Bronchial epithelial cell (primary cell): ENCODE measurements around the gene LILRB1. TPM values are rescaled to one million over a fixed set of nuclear protein-coding genes. Genes with fewer than 3 reads are reported as not detected.

Source experiments
- DNase-seq: peaks from one replicate; pipeline ENCODE4 v3.0.0-alpha.2; 2010; ENCODE audit warnings: low read depth
- FAIRE-seq: peaks from 2 replicates; lab custom pipeline; 2011; peaks lifted over from hg19 to GRCh38; lab: Jason Lieb, UNC
- H3K27me3 ChIP-seq: 2 replicates; pipeline ENCODE4 v1.5.1; 2011; ENCODE audit warnings: low read length; ENCODE audit not compliant: control insufficient read depth, insufficient read depth
- H3K36me3 ChIP-seq: 2 replicates; pipeline ENCODE4 v1.5.1; 2011; ENCODE audit warnings: low read length; ENCODE audit not compliant: control insufficient read depth, insufficient read depth
- H3K4me3 ChIP-seq: 2 replicates; pipeline ENCODE4 v1.5.1; 2011; ENCODE audit warnings: mild to moderate bottlenecking, low read depth, low read length, control low read depth
- CTCF ChIP-seq: IDR thresholded peaks from 2 replicates; pipeline ENCODE4 v1.5.1; 2011; ENCODE audit warnings: mild to moderate bottlenecking, moderate library complexity, low read length, control low read depth, inconsistent platforms; ENCODE audit not compliant: insufficient read depth, severe bottlenecking
- total RNA-seq: library from RNA; depleted of rRNA; stranded (reverse); fragments of >200 nt; gene quantifications from 2 replicates; pipeline ENCODE4 v1.2.1, GENCODE V29; 2014

Gene LILRB1
- total RNA-seq, 1 donor from 2014 or later: not detected

DNA sequence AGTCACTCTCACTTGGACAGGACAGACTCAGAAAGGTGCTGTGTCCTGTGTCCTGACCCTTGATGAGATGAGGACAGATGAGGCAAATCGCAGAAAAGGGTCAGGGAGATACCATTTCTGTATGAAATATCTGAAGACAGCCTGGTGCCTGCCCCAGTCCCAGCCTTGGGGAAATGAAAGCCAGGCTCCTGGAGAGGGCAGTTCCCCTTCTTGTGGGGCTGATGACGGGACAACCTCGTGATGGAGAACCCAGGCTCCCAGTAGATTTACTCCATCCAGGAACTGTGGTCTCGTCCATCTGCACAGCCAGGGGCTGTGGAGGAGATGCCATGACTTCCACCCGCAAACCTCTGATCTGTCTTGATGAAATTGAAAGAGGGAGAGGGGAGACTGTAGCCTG, 13.8 kb downstream of the LILRB1 start:
- peak; percentile 47 for FAIRE-seq
- H3K4me3 ChIP-seq: no peak overlapping the region
- H3K27me3 ChIP-seq: no peaks in the 10 kb centered on the region
- H3K36me3 ChIP-seq: no peaks in the 10 kb centered on the region
- TF ChIP-seq CTCF: no peak
- no peak for DNase-seq

- DNase-seq (no peak), FAIRE-seq (no peak)
- H3K4me3 ChIP-seq: no peak overlapping the region
- no peaks in the 10 kb centered on the region for H3K27me3 ChIP-seq
- TF ChIP-seq CTCF: no peak
- H3K36me3 ChIP-seq: no peaks in the 10 kb centered on the region
Observed at GRCh38 chr19:54646331-54646841, 16.1 kb downstream of the LILRB1 start.

DNA sequence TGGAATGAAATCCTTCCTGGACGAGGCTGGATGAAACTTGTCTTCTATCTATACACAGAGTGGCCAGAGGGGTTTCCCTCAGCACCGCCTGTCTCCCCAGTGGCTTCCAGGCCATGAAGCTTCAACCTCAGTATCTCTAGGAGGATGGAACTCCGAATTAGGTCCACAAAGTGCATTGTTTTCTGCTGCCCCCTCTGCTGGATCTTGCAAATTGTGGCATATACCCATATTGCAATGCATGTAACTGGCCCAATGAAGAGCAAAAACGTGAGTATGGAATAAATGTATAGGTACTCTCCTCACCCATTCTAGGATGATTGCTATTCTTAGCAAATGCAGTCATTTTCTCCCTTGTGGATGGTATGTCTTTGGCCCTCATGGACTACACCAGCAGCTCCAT, 17.8 kb downstream of the LILRB1 start:
- Histone ChIP-seq H3K36me3 (no peaks in the 10 kb centered on the region), H3K4me3 (no peak overlapping the region), H3K27me3 (no peaks in the 10 kb centered on the region)
- no peak for TF ChIP-seq CTCF
- FAIRE-seq: no peak
- no peak for DNase-seq

DNA sequence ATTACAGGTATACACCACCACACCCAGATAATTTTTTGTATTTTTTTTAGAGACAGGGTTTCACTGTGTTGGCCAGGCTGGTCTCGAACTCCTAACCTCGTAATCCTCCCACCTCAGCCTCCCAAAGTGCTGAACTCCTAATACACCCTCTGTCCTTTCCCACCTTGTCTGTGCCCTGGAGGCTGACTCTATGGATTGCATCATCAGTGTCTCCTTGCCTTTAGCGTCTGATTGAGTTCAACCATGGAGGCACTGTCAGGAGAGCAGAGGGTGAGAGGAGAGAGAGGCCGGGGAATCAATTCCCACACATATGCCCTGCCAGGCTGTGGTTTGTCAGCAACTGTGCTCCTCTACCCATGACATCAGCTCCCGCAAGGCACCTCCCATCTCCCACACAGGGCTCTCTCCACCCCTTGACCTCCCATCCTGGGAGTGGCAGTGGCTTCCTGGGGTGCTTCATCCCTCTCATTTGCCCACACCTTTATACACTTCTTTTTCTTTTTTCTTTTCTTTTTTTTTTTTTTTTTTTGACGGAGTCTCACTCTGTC, 19.9 kb downstream of the LILRB1 start:
- no peak for DNase-seq
- no peaks in the 10 kb centered on the region for H3K36me3 ChIP-seq
- no peak for FAIRE-seq
- no peak for TF ChIP-seq CTCF
- H3K4me3 ChIP-seq: no peak overlapping the region
- no peaks in the 10 kb centered on the region for H3K27me3 ChIP-seq

GRCh38 chr19:54653181-54653809, 23.0 kb downstream of the LILRB1 start:
- peak; percentile 29 for TF ChIP-seq CTCF
- Histone ChIP-seq H3K4me3 (no peak overlapping the region), H3K27me3 (no peaks in the 10 kb centered on the region), H3K36me3 (no peaks in the 10 kb centered on the region)
- DNase-seq: peak; percentile 13
- no peak for FAIRE-seq
